ENCODE results near the gene PITX1. TPM values are rescaled to one million over a fixed set of nuclear protein-coding genes. Genes with fewer than 3 reads are reported as not detected.

PITX1 gene
- total and polyA plus RNA-seq, 2 donors (not counting 1 experiment from before 2014, with no cell fraction given): 1.7 to 3.1 TPM

DNA sequence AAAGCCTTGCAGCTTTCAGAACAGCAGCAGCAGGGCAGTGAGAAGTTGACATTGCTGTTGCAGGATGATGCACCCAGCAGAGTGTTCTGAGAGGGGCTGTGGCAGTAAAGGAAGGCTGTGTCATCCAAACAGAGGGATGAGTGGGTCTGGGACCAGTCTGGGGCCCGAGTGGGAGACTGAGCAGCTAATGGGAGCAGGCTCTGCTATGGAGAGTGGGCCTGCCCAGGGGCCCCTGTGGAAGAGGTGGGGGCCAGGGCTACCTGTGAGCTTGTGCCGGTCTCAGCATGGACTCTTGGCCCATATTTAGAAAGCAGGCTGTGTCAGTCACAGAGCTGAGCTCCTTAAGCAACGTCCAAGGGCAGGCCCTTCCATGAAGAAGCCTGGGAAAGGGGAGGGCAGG is 26.0 kb upstream of the PITX1 start:
- no peaks in the 10 kb centered on the region for H3K36me3 ChIP-seq (ENCODE audit: control insufficient read depth, insufficient read depth, low read length)
- H3K27me3 ChIP-seq (ENCODE audit: control insufficient read depth, insufficient read depth, low read length): peaks cover 10% of the 10 kb centered on the region
- H3K79me2 ChIP-seq (ENCODE audit: control insufficient read depth, insufficient read depth, low read length): no peaks in the 10 kb centered on the region
- no peaks in the 10 kb centered on the region for H3K4me1 ChIP-seq (ENCODE audit: control insufficient read depth, extremely low read depth, insufficient read depth, low read length)
- no peak overlapping the region for H3K27ac ChIP-seq (ENCODE audit: insufficient read depth, low read length)
- no peak overlapping the region for H3K9ac ChIP-seq (ENCODE audit: insufficient read depth, low read length)
- no peaks in the 10 kb centered on the region for H3K9me3 ChIP-seq (ENCODE audit: control insufficient read depth, insufficient read depth, low read depth, low read length)
- H4K20me1 ChIP-seq (ENCODE audit: control insufficient read depth, extremely low read depth, insufficient read depth, low read length): no peaks in the 10 kb centered on the region
- no peak overlapping the region for H3K4me2 ChIP-seq (ENCODE audit: extremely low read depth, insufficient read depth, low read length)
- no peak overlapping the region for H3K4me3 ChIP-seq (replicated peaks in 1 of 4; ENCODE audit: control extremely low read depth in 1 of 4, insufficient read depth in 1 of 4, low read depth in 3 of 4, low read length in 4 of 4)
- H2AFZ ChIP-seq (ENCODE audit: low read length): no peak overlapping the region
- no peak for DNase-seq (ENCODE audit: low read depth in 2 of 2)
- TF ChIP-seq EZH2 (IDR thresholded peaks at IDR 0.05; ENCODE audit: low read length, missing control alignments): no peak
- TF ChIP-seq, protein P1, sequence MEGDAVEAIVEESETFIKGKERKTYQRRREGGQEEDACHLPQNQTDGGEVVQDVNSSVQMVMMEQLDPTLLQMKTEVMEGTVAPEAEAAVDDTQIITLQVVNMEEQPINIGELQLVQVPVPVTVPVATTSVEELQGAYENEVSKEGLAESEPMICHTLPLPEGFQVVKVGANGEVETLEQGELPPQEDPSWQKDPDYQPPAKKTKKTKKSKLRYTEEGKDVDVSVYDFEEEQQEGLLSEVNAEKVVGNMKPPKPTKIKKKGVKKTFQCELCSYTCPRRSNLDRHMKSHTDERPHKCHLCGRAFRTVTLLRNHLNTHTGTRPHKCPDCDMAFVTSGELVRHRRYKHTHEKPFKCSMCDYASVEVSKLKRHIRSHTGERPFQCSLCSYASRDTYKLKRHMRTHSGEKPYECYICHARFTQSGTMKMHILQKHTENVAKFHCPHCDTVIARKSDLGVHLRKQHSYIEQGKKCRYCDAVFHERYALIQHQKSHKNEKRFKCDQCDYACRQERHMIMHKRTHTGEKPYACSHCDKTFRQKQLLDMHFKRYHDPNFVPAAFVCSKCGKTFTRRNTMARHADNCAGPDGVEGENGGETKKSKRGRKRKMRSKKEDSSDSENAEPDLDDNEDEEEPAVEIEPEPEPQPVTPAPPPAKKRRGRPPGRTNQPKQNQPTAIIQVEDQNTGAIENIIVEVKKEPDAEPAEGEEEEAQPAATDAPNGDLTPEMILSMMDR (conservative IDR thresholded peaks at IDR 0.05 in 1 of 2, IDR thresholded peaks at IDR 0.05 in 1 of 2; ENCODE audit: low read depth in 1 of 2, low read length in 2 of 2): no peak

GRCh38 chr5:135059000-135059923 is 25.2 kb upstream of the PITX1 start:
- H3K9me3 ChIP-seq (ENCODE audit: control insufficient read depth, insufficient read depth, low read depth, low read length): no peaks in the 10 kb centered on the region
- DNase-seq (ENCODE audit: low read depth in 2 of 2): no peak
- peaks cover 15% of the 10 kb centered on the region for H3K27me3 ChIP-seq (ENCODE audit: control insufficient read depth, insufficient read depth, low read length)
- H3K27ac ChIP-seq (ENCODE audit: insufficient read depth, low read length): no peak overlapping the region
- no peaks in the 10 kb centered on the region for H4K20me1 ChIP-seq (ENCODE audit: control insufficient read depth, extremely low read depth, insufficient read depth, low read length)
- H2AFZ ChIP-seq (ENCODE audit: low read length): no peak overlapping the region
- H3K4me2 ChIP-seq (ENCODE audit: extremely low read depth, insufficient read depth, low read length): no peak overlapping the region
- no peaks in the 10 kb centered on the region for H3K36me3 ChIP-seq (ENCODE audit: control insufficient read depth, insufficient read depth, low read length)
- no peak overlapping the region for H3K9ac ChIP-seq (ENCODE audit: insufficient read depth, low read length)
- TF ChIP-seq, protein P1 (conservative IDR thresholded peaks at IDR 0.05 in 1 of 2, IDR thresholded peaks at IDR 0.05 in 1 of 2; ENCODE audit: low read depth in 1 of 2, low read length in 2 of 2): peak in 1 of 2 donors; percentile 12
- no peak for TF ChIP-seq EZH2 (IDR thresholded peaks at IDR 0.05; ENCODE audit: low read length, missing control alignments)
- H3K79me2 ChIP-seq (ENCODE audit: control insufficient read depth, insufficient read depth, low read length): no peaks in the 10 kb centered on the region
- no peaks in the 10 kb centered on the region for H3K4me1 ChIP-seq (ENCODE audit: control insufficient read depth, extremely low read depth, insufficient read depth, low read length)
- H3K4me3 ChIP-seq (replicated peaks in 1 of 4; ENCODE audit: control extremely low read depth in 1 of 4, insufficient read depth in 1 of 4, low read depth in 3 of 4, low read length in 4 of 4): no peak overlapping the region

GRCh38 chr5:135058331-135058732 is 24.3 kb upstream of the PITX1 start:
- no peak for TF ChIP-seq EZH2 (IDR thresholded peaks at IDR 0.05; ENCODE audit: low read length, missing control alignments)
- TF ChIP-seq, protein P1 (conservative IDR thresholded peaks at IDR 0.05 in 1 of 2, IDR thresholded peaks at IDR 0.05 in 1 of 2; ENCODE audit: low read depth in 1 of 2, low read length in 2 of 2): no peak
- no peak overlapping the region for H3K4me3 ChIP-seq (replicated peaks in 1 of 4; ENCODE audit: control extremely low read depth in 1 of 4, insufficient read depth in 1 of 4, low read depth in 3 of 4, low read length in 4 of 4)
- no peaks in the 10 kb centered on the region for H3K9me3 ChIP-seq (ENCODE audit: control insufficient read depth, insufficient read depth, low read depth, low read length)
- H4K20me1 ChIP-seq (ENCODE audit: control insufficient read depth, extremely low read depth, insufficient read depth, low read length): no peaks in the 10 kb centered on the region
- H3K27ac ChIP-seq (ENCODE audit: insufficient read depth, low read length): no peak overlapping the region
- no peak overlapping the region for H3K9ac ChIP-seq (ENCODE audit: insufficient read depth, low read length)
- H3K36me3 ChIP-seq (ENCODE audit: control insufficient read depth, insufficient read depth, low read length): no peaks in the 10 kb centered on the region
- no peaks in the 10 kb centered on the region for H3K79me2 ChIP-seq (ENCODE audit: control insufficient read depth, insufficient read depth, low read length)
- peak in 1 of 2 donors; percentile 6 for DNase-seq (ENCODE audit: low read depth in 2 of 2)
- H3K4me1 ChIP-seq (ENCODE audit: control insufficient read depth, extremely low read depth, insufficient read depth, low read length): no peaks in the 10 kb centered on the region
- H3K4me2 ChIP-seq (ENCODE audit: extremely low read depth, insufficient read depth, low read length): no peak overlapping the region
- H3K27me3 ChIP-seq (ENCODE audit: control insufficient read depth, insufficient read depth, low read length): peaks cover 18% of the 10 kb centered on the region
- no peak overlapping the region for H2AFZ ChIP-seq (ENCODE audit: low read length)

Measured in fibroblast of lung (primary cell).